Right atrium auricular region (tissue), 2 donors: ENCODE results near the gene DCAF4. TPM values are rescaled to one million over a fixed set of nuclear protein-coding genes. Genes with fewer than 3 reads are reported as not detected.
A peak's percentile ranks its signal among the peaks of the same experiment; 100 is the strongest.
"Not testable (repeated sequence)": the region's sequence is repeated elsewhere in the genome, so short reads cannot be mapped to it uniquely, and the experiment has no call there.

ENCODE experiments used
- DNase-seq: peaks from one replicate; pipeline ENCODE4 v3.0.0-alpha.2; 2019; ENCODE audit warnings: low spot score
- H3K27ac ChIP-seq, 2 donors: fragments of 200-600 bp; sonication (generic); 1 replicate in 1 of 2; 2 replicates in 1 of 2; pipeline ENCODE4 v1.5.1; 2016 to 2019
- H3K27me3 ChIP-seq, 2 donors: fragments of 200-600 bp; sonication (generic); one replicate each; pipeline versions ENCODE4 v1.5.1 to v1.6.0; 2017 to 2019
- H3K36me3 ChIP-seq: fragments of 200-600 bp; sonication (generic); one replicate; pipeline ENCODE4 v1.5.1; 2016
- H3K4me1 ChIP-seq, 2 donors: fragments of 200-600 bp; sonication (generic); one replicate each; pipeline versions ENCODE4 v1.5.1 to v1.6.0; 2017 to 2019
- H3K4me3 ChIP-seq, 2 donors: fragments of 200-600 bp; sonication (generic); 1 replicate in 1 of 2; 2 replicates in 1 of 2; pipeline ENCODE4 v1.5.1; 2017 to 2019; ENCODE audit warnings: mild to moderate bottlenecking in 1 of 2, moderate library complexity in 1 of 2
- H3K9me3 ChIP-seq, 2 donors: fragments of 200-600 bp; sonication (generic); one replicate each; pipeline ENCODE4 v1.5.1; 2019
- CTCF ChIP-seq, 2 donors: fragments of 200-600 bp; sonication (generic); IDR thresholded peaks; one replicate each; pipeline ENCODE4 v1.5.1; 2019; ENCODE audit warnings: antibody characterized with exemption in 2 of 2
- total RNA-seq, 2 donors: library from RNA; depleted of rRNA; stranded (reverse); fragments of >200 nt; gene quantifications; one replicate each; pipeline ENCODE4 v1.1.0, GENCODE V29; 2016

DCAF4 gene
- total RNA-seq, 2 donors from 2014 or later, result 7.0 to 9.4 TPM

GRCh38 chr14:72946491-72946890 is 20.2 kb downstream of the DCAF4 start:
- Histone ChIP-seq H3K4me1 (no peaks in the 10 kb centered on the region), H3K27me3 (no peaks in the 10 kb centered on the region), H3K4me3 (no peak overlapping the region), H3K27ac (no peak overlapping the region), H3K36me3 (peaks cover 17% of the 10 kb centered on the region), H3K9me3 (no peaks in the 10 kb centered on the region)
- DNase-seq, result no peak
- no peak for TF ChIP-seq CTCF (IDR thresholded peaks at IDR 0.05)

- no peak for DNase-seq
- no peaks in the 10 kb centered on the region for H3K4me1 ChIP-seq
- no peak overlapping the region for H3K27ac ChIP-seq
- peaks cover 8% of the 10 kb centered on the region for H3K36me3 ChIP-seq
- H3K27me3 ChIP-seq, result no peaks in the 10 kb centered on the region
- H3K4me3 ChIP-seq, result no peak overlapping the region
- no peaks in the 10 kb centered on the region for H3K9me3 ChIP-seq
- TF ChIP-seq CTCF (IDR thresholded peaks at IDR 0.05), result no peak
These were observed 21.3 kb downstream of the DCAF4 start for GRCh38 chr14:72947366-72948160.

- peak; percentile 79 for DNase-seq
- no peaks in the 10 kb centered on the region for H3K9me3 ChIP-seq
- no peaks in the 10 kb centered on the region for H3K36me3 ChIP-seq
- H3K4me3 ChIP-seq, result no peak overlapping the region
- H3K4me1 ChIP-seq, result no peaks in the 10 kb centered on the region
- no peak overlapping the region for H3K27ac ChIP-seq
- H3K27me3 ChIP-seq, result no peaks in the 10 kb centered on the region
- peak; percentile 56 to 89 for TF ChIP-seq CTCF (IDR thresholded peaks at IDR 0.05)
These were observed 22.3 kb downstream of the DCAF4 start for GRCh38 chr14:72948481-72949138.

- Histone ChIP-seq H3K9me3 (no peaks in the 10 kb centered on the region), H3K4me3 (no peak overlapping the region), H3K27ac (no peak overlapping the region), H3K4me1 (no peaks in the 10 kb centered on the region), H3K36me3 (peaks cover 7% of the 10 kb centered on the region), H3K27me3 (no peaks in the 10 kb centered on the region)
- TF ChIP-seq CTCF (IDR thresholded peaks at IDR 0.05), result no peak
- no peak for DNase-seq
These were observed 25.9 kb downstream of the DCAF4 start for GRCh38 chr14:72952171-72952570.

GRCh38 chr14:72956741-72957140 is 30.5 kb downstream of the DCAF4 start:
- not testable (repeated sequence) for H3K4me3 ChIP-seq, H3K4me1 ChIP-seq, H3K9me3 ChIP-seq, H3K27ac ChIP-seq, DNase-seq, H3K27me3 ChIP-seq
- H3K36me3 ChIP-seq, result peaks cover 30% of the 10 kb centered on the region

- H3K4me3 ChIP-seq, result no peak overlapping the region
- no peaks in the 10 kb centered on the region for H3K4me1 ChIP-seq
- no peak for DNase-seq
- no peak for TF ChIP-seq CTCF (IDR thresholded peaks at IDR 0.05)
- peaks cover 30% of the 10 kb centered on the region for H3K36me3 ChIP-seq
- H3K27ac ChIP-seq, result no peak overlapping the region
- H3K27me3 ChIP-seq, result no peaks in the 10 kb centered on the region
- H3K9me3 ChIP-seq, result no peaks in the 10 kb centered on the region
These were observed 30.9 kb downstream of the DCAF4 start for GRCh38 chr14:72957213-72957612.
